GM21360 (cell line): ENCODE measurements around the gene RAPGEF6.
"Not testable (repeated sequence)": the region's sequence is repeated elsewhere in the genome, so short reads cannot be mapped to it uniquely, and the experiment has no call there.

Experiments
- ATAC-seq: cut with Tn5 transposase; IDR thresholded peaks from one replicate; pipeline ENCODE4 v1.9.1; 2021; ENCODE audit warnings: mild to moderate bottlenecking, moderate library complexity; ENCODE audit not compliant: unreplicated experiment

Gene RAPGEF6

GRCh38 chr5:131640043-131640856, 5.2 kb upstream of the RAPGEF6 start:
- peak; percentile 70 for ATAC-seq

DNA sequence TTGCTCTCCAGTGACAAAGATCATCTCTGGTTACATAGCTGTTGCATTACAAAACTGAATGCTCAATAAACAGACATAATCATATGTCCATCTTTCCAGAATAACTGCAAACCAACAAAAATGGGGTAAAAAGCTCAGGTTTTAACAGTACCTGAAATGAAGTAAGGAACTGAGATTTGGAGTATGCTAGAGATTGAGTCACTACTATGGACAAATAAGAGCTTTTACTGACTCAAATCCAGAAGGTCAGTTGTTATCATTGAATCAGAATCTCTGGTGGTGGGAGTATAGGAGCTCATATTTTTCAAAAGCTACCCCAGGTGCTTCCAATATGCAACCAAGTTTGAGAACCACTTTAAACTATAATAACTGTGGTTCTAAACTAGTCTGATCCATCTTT, 4.1 kb upstream of the RAPGEF6 start:
- ATAC-seq: no peak

GRCh38 chr5:131637694-131638093, 2.7 kb upstream of the RAPGEF6 start:
- no peak for ATAC-seq

DNA sequence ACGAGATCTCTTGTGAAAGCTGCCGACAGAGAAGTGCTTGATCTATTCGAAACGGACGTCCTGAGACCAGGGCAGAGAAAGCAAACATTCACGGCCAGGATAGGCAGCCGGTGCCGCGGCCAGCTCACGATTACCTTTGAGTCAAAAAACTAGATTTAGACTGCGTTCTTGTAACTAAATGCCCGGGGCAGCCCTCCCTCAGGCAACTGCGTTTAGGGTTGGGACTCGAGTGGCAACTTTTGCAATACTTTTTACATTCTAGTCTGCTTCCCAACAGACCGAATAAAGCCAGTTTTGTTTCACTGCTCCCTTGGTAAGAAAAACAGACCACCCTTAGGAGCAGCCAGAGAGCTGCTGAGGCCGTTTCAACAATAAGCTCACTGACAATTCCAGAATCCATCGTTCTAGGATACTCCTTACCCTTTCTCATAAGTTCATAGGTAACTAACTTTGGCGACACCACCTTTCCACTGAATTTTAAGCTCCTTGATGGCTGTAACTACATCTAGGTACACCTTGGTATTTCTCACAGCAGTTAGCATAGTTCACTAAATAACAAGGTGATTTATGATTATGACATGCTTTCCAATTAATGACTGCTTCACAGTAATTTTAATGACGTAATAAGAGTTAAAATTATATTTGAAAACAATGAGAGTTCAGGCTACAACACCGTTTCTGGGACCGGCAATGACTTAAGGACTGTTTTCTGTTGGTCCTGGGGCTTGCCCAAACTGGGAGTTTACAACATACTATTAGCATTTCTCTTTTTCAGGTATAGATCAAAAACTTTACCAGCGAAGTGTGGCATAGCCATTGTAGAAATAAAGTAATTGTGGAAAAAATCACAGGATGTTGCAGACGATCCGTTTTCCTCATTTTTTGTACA, 899 bp upstream of the RAPGEF6 start:
- no peak for ATAC-seq

GRCh38 chr5:131634666-131634995, 398 bp downstream of the RAPGEF6 start:
- peak; percentile 15 for ATAC-seq

DNA sequence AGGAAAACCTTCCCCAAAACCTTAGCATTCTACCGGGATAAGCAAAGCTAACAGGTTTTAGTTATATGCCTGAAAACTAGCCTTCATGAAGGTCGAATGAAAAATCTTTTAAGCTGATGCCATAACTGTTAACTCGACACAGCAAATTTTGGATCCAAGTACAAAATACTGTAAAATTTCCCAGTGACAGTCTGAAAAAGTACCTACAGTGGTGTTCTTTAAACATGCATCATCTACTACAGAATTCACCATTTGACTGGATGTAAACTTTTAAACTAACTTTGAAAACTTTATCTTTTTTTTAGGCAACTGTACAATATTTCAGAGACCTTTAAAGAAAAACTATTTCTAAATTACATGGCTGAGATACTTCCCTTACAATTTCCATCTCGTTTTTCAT, 791 bp downstream of the RAPGEF6 start:
- ATAC-seq: no peak

GRCh38 chr5:131633830-131634229, 1.2 kb downstream of the RAPGEF6 start:
- no peak for ATAC-seq

DNA sequence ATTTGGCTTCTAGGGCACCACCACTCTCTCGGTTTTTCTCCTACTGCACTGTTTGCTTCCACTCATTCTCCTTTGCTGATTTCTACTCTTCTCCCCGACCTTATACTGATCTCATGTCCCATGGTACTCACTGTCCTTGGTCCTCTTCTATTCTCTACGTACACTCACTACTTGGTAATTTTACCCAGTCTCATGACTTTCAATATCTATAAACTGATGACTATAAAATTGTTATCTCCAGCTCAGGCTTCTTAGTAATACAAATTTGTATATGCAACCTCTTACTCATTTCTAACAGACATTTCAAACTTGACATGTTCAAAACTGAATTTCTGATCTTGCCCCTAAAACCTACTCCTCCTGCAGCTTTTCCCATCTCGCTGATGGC, 4.1 kb downstream of the RAPGEF6 start:
- ATAC-seq: no peak

DNA sequence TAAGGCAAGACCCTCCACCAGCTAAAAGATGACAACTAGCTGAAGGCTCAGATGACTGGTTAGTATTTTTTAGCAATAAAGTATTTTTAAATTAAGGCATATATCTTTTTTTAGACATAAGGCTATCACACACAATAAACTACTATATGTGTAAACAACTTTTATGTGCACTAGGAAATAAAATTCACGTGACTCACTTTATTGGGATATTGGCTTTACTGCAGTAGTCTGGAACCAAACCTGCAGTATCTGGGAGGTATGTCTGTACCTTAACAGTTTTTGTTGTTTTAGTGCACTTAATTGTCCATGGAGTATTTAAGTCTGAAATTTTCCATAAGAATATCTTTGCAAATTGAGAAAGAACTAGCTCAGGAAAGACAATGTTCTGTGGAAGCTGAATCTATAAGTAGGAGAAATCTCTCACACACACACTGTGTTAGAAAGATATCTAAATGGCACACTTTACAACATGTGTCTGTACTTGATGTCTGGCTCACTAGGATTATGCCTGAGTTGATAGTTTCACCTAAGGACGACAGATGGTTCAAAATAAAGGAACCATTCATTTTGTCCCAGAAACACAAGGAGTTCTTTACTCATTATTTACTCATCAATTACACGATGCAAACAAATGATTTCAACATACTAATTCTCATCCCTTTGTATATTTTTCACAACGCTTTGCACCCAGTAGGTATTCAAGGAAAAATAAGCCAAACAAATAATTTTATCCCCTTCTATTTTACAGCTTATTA, 4.6 kb downstream of the RAPGEF6 start:
- ATAC-seq: no peak

DNA sequence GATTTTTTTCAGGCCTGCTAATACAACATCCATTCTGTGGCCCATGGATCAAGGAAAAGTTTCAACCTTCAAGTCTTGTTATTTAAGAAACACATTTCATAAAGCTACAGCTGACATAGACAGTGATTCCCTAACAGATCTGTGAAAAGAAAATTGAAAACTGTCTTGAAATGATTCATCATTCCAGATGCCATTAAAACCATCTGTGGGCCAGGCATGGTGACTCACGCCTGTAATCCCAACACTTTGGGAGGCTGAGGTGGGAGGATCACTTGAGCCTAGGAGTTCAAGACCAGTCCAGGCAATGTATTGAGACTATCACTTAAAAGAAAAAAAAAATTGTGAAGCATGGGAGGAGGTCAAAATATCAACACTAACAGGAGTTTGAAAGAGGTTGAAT, 6.0 kb downstream of the RAPGEF6 start:
- ATAC-seq: no peak

- no peak for ATAC-seq
These were observed 7.7 kb downstream of the RAPGEF6 start for GRCh38 chr5:131627207-131627865.

- no peak for ATAC-seq
These were observed 12.4 kb downstream of the RAPGEF6 start for GRCh38 chr5:131622633-131623032.

DNA sequence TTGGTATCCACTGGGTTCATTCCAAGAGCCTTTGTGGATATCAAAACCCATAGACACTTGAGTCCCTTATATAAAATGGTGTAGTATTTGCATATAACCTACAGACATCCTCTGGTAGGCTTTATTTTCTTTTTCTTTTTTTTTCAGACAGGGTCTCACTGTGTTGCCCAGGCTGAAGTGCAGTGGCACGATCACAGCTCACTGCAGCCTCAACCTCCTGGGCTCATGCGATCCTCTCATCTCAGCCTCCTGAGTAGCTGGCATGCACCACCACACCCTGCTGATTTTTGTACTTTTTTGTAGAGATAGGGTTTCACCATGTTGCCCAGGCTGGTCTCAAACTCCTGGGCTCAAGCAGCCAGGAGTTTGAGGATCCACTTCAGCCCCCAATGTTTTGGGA, 13.9 kb downstream of the RAPGEF6 start:
- ATAC-seq: not testable (repeated sequence)

DNA sequence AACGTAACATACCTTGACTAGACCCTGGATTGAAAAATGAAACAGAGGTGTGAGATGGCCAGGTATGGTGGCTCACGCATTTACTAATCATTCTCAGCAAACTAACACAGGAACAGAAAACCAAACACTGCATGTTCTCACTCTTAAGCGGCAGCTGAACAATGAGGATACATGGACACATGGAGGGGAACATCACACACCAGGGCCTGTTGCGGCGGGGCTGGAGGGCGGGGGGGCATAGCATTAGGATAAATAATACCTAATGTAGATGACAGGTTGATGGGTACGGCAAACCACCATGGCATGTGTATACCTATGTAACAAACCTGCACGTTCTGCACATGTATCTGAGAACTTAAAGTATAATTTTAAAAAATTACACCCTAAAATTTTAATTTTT, 15.9 kb downstream of the RAPGEF6 start:
- no peak for ATAC-seq

DNA sequence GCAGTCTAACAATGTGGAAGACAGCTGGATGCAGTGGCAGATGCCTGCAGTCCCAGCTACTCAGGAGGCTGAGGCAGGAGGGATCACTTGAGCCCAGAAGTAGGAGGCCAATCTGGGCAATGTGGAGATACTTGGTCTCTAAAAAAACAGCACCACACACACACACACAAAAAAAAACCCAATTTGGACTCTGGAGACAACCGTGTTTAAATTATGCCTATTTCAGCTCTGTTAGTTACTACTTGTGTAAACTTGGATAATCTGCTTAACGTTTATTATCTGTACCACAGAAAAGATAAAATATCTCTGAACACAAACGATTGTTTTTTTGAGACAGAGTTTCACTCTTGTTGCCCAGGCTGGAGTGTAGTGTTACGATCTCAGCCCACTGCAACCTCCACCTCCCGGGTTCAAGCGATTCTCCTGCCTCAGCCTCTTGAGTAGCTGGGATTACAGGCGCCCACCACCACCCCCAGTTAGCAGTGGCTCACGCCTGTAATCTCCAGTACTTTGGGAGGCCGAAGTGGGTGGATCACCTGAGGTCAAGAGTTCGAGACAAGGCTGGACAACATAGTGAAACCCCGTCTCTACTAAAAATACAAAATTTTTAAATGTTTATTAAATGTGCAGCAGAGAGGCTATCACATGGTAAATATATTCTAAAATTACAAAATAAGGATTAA, 17.7 kb downstream of the RAPGEF6 start:
- ATAC-seq: no peak

GRCh38 chr5:131615957-131616356, 19.1 kb downstream of the RAPGEF6 start:
- no peak for ATAC-seq

DNA sequence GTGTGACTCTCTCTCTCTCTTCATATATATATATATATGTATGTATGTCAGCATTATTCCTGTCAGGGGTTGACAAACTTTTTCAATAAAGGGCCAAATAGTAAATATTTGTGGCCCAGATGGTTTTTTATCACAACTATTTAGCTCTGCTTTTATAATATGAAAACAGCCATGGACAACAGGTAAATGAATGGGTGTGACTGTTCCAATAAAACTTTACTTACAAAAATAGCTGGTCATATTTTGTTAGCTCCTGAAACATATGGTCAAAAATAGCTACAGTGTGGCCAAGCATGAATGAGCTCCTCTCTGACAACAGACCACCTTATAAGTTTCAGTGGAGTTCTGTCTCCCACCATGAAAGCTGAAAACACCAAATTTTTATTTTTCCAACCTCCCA, 21.6 kb downstream of the RAPGEF6 start:
- ATAC-seq: no peak

DNA sequence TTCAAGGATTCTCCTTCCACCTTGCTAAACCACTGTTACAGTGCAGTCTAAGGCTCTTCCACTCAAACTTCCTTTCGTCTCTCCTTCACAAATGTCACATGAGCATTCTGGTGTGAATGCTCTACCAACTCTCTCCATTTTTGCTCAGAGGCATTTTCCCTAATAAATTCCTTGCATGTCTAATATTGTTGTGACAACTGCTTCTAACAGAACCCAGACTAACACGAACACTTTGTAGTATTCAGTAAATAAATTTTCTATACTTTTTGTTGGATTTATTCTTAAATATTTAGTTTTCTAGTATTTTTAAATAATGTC, 24.0 kb downstream of the RAPGEF6 start:
- no peak for ATAC-seq

- no peak for ATAC-seq
These were observed 24.6 kb downstream of the RAPGEF6 start for GRCh38 chr5:131610198-131611063.

- ATAC-seq: no peak
These were observed 25.3 kb downstream of the RAPGEF6 start for GRCh38 chr5:131609774-131610173.
